Measurements from ENCODE around the gene IQCE.

The IQCE gene

GRCh38 chr7:2521952-2522591, 36.7 kb upstream of the IQCE start:
- peak; percentile 32 for TF ChIP-seq CTCF (IDR thresholded peaks at IDR 0.05; ENCODE audit: low read depth, low read length, poor library complexity, severe bottlenecking)
- TF ChIP-seq EZH2phosphoT487 (IDR thresholded peaks at IDR 0.05; ENCODE audit: borderline replicate concordance, low read length): 0 out of 2 replicates have a peak, but pooled peaks have one; percentile 45
- Histone ChIP-seq H3K27me3 (ENCODE audit: control insufficient read depth, low read length) (peaks cover 75% of the 10 kb centered on the region), H3K9me3 (ENCODE audit: control insufficient read depth, insufficient read depth, low read length) (no peaks in the 10 kb centered on the region), H4K20me1 (ENCODE audit: control insufficient read depth, insufficient read depth, low read depth, low read length) (peaks cover 5% of the 10 kb centered on the region; the same call in 1 of the 2 replicates), H3K4me3 (ENCODE audit: low read length) (no peak overlapping the region), H3K4me2 (ENCODE audit: low read length) (no peak overlapping the region), H3K79me2 (ENCODE audit: control insufficient read depth, low read length) (no peaks in the 10 kb centered on the region), H3K27ac (ENCODE audit: low read depth, low read length) (no peak overlapping the region), H3K4me1 (ENCODE audit: control insufficient read depth, low read length) (peaks cover 41% of the 10 kb centered on the region), H3K9me2 (replicated peaks; ENCODE audit: control insufficient read depth, low read length) (no peaks in the 10 kb centered on the region), H3K36me3 (ENCODE audit: control insufficient read depth, low read length) (no peaks in the 10 kb centered on the region), H3F3A (ENCODE audit: control insufficient read depth, insufficient read depth) (no peaks in the 10 kb centered on the region; the same call in 1 of the 2 replicates)

- TF ChIP-seq CTCF (IDR thresholded peaks at IDR 0.05; ENCODE audit: low read depth, low read length, poor library complexity, severe bottlenecking) (no peak), EZH2phosphoT487 (IDR thresholded peaks at IDR 0.05; ENCODE audit: borderline replicate concordance, low read length) (no peak)
- Histone ChIP-seq H3K9me3 (ENCODE audit: control insufficient read depth, insufficient read depth, low read length) (no peaks in the 10 kb centered on the region), H3K79me2 (ENCODE audit: control insufficient read depth, low read length) (no peaks in the 10 kb centered on the region), H3K4me1 (ENCODE audit: control insufficient read depth, low read length) (peaks cover 40% of the 10 kb centered on the region), H3K27ac (ENCODE audit: low read depth, low read length) (no peak overlapping the region), H3K9me2 (replicated peaks; ENCODE audit: control insufficient read depth, low read length) (no peaks in the 10 kb centered on the region), H3K4me3 (ENCODE audit: low read length) (no peak overlapping the region), H3F3A (ENCODE audit: control insufficient read depth, insufficient read depth) (peaks cover 3% of the 10 kb centered on the region; the same call in 1 of the 2 replicates), H3K4me2 (ENCODE audit: low read length) (no peak overlapping the region), H3K27me3 (ENCODE audit: control insufficient read depth, low read length) (peaks cover 67% of the 10 kb centered on the region), H3K36me3 (ENCODE audit: control insufficient read depth, low read length) (no peaks in the 10 kb centered on the region), H4K20me1 (ENCODE audit: control insufficient read depth, insufficient read depth, low read depth, low read length) (peaks cover 5% of the 10 kb centered on the region; the same call in 1 of the 2 replicates)
Measured at GRCh38 chr7:2522780-2523433, 35.9 kb upstream of the IQCE start.

GRCh38 chr7:2523461-2523936, 35.3 kb upstream of the IQCE start:
- Histone ChIP-seq H3K4me2 (ENCODE audit: low read length) (no peak overlapping the region), H3K9me3 (ENCODE audit: control insufficient read depth, insufficient read depth, low read length) (no peaks in the 10 kb centered on the region), H3K27me3 (ENCODE audit: control insufficient read depth, low read length) (peaks cover 61% of the 10 kb centered on the region), H3K9me2 (replicated peaks; ENCODE audit: control insufficient read depth, low read length) (no peaks in the 10 kb centered on the region), H3K79me2 (ENCODE audit: control insufficient read depth, low read length) (no peaks in the 10 kb centered on the region), H3K27ac (ENCODE audit: low read depth, low read length) (no peak overlapping the region), H3K4me1 (ENCODE audit: control insufficient read depth, low read length) (peaks cover 39% of the 10 kb centered on the region), H3K36me3 (ENCODE audit: control insufficient read depth, low read length) (no peaks in the 10 kb centered on the region), H4K20me1 (ENCODE audit: control insufficient read depth, insufficient read depth, low read depth, low read length) (peaks cover 5% of the 10 kb centered on the region; the same call in 1 of the 2 replicates), H3K4me3 (ENCODE audit: low read length) (no peak overlapping the region), H3F3A (ENCODE audit: control insufficient read depth, insufficient read depth) (peaks cover 9% of the 10 kb centered on the region)
- TF ChIP-seq EZH2phosphoT487 (IDR thresholded peaks at IDR 0.05; ENCODE audit: borderline replicate concordance, low read length) (no peak), CTCF (IDR thresholded peaks at IDR 0.05; ENCODE audit: low read depth, low read length, poor library complexity, severe bottlenecking) (no peak)

Data from DOHH2 (cell line).